ENCODE data around the gene PTPN21.

GRCh38 chr14:88481794-88482193 lies 73.0 kb downstream of the PTPN21 start:
- TF ChIP-seq, protein P1, sequence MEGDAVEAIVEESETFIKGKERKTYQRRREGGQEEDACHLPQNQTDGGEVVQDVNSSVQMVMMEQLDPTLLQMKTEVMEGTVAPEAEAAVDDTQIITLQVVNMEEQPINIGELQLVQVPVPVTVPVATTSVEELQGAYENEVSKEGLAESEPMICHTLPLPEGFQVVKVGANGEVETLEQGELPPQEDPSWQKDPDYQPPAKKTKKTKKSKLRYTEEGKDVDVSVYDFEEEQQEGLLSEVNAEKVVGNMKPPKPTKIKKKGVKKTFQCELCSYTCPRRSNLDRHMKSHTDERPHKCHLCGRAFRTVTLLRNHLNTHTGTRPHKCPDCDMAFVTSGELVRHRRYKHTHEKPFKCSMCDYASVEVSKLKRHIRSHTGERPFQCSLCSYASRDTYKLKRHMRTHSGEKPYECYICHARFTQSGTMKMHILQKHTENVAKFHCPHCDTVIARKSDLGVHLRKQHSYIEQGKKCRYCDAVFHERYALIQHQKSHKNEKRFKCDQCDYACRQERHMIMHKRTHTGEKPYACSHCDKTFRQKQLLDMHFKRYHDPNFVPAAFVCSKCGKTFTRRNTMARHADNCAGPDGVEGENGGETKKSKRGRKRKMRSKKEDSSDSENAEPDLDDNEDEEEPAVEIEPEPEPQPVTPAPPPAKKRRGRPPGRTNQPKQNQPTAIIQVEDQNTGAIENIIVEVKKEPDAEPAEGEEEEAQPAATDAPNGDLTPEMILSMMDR (IDR thresholded peaks at IDR 0.05): no peak
- TF ChIP-seq POLR2A (IDR thresholded peaks at IDR 0.05): no peak

All from right lobe of liver (tissue), 4 donors.